CD4-positive, alpha-beta T cell treated with Interferon alpha-2 for 1 hour (primary cell): ENCODE data around the gene FMO1.
"Not testable (repeated sequence)": the region's sequence is repeated elsewhere in the genome, so short reads cannot be mapped to it uniquely, and the experiment has no call there.

ENCODE experiments used
- DNase-seq, 2 donors: peaks; one replicate each; pipeline ENCODE4 v3.0.0-alpha.2; 2020 to 2022

Gene FMO1

DNA sequence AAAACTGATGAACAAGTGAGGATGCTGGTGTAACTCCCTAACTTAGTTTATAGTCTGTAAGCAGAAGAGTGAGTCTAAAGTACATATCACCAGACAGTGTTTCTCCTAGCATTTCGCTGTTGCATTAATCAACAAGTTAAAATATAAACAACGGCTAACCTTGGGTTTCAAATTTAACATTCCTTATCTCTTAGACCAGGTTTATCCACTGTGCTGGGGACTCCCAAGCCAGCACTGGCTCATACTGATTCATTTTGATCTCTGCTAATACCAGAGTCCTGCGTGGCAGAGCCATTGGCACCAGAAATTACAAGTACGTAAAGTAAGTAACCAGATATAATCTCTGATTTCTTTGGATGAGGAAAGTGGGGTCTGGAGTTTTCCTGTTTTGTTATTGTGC, at the start of gene FMO1:
FMO1 (plus strand) TSS at position 193 of the 400 bp plus-strand sequence. CDS start 9,594 bp downstream, outside the sequence.
- DNase-seq: no peak

GRCh38 chr1:171204296-171204695, 44.0 kb upstream of the FMO1 start:
- no peak for DNase-seq

DNA sequence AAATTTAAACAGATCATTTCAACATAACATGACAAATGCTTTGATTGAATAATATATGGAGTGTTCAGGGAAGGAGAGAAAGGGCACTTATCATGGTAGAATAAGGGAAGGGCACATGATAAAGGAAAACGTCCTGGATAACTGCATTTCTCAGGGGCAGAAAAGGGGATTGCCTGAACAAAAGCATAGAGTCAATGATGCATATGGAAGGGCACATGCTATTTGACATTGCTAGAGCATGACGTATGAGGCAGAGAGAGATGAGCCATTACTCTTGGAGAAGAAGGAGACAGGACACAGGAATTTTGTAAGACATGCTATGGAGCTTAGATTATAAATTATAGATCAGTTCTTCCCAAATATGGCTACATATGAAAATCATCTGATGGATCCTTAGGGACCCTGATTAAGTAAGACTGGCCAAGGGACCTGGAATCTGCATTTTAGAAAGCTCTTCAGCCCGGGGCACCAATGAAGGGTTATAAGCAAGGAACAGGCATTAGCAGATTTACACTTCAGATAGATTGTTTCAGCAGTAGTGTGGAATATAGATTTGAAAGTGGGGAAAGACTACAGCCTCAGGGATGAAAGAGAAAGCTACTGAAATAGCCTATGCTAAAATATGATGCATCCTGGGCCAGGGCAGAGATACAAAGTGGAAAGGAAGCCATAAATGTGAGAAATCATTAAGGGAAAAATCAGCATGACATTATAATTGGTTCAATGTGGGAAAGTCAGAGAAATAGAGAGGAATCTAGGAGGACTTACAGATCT, 41.9 kb upstream of the FMO1 start:
- no peak for DNase-seq

DNA sequence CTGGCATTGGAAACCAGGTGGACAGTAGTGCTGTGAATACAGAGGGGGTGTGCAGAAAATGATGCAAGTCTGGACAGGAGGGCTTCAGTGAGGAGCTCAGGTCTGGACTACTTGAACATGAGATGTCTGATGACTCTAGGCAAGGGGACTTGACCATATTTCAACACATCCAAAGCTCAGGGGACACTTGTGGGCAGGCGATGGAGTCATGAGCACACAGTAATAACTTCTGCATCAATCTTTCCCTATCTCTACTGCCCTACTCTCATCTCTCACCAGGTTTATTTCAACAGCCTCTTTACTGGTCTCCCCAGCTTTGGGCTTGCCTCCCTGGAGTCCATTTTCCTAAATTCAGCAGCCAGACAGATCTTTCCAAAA, 41.3 kb upstream of the FMO1 start:
- DNase-seq: no peak

- DNase-seq: no peak
These were observed 40.9 kb upstream of the FMO1 start for GRCh38 chr1:171207377-171207776.

GRCh38 chr1:171210355-171210754, 37.9 kb upstream of the FMO1 start:
- DNase-seq: no peak

- DNase-seq: peak in 1 of 2 donors; percentile 9
These were observed 35.5 kb upstream of the FMO1 start for GRCh38 chr1:171212607-171213351.

GRCh38 chr1:171213559-171214454, 34.5 kb upstream of the FMO1 start:
- DNase-seq: no peak

DNA sequence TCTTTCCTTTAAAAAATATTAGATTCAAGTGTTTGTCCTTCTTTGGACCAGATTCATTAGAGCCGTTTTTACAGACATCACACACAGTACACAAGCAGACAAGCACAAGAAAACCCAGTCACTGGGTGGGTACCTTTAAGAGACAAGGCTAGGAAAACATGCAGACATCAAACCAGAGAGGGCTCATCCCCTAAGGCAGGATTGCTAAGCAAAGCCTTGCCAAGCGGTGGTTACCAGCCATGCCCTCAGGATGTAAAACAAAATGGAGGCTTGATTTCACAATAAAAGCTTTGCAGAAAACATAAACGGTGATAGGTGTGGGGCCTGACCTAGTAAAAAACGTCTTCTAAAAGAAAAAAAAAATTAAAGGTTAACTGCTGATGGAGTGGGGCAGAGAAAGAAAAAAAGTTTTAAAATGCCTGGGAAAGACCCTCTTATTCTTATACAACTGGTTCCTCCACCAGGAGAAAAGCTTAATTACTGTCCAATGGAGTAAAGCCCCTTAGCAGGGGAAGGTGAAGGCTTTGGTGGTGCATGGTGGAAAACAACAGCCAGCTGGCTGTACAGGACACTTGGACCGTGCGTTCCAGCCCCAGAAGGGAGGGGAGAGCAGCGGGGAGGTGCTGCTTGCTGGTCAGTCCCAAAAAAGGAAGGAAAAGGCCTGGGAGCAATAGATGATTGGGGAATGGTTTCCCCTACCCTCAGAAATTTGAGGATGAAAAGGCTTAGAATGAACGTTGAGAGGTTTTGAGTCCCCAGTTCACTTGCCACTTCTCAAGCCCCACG, 30.4 kb upstream of the FMO1 start:
- no peak for DNase-seq

DNA sequence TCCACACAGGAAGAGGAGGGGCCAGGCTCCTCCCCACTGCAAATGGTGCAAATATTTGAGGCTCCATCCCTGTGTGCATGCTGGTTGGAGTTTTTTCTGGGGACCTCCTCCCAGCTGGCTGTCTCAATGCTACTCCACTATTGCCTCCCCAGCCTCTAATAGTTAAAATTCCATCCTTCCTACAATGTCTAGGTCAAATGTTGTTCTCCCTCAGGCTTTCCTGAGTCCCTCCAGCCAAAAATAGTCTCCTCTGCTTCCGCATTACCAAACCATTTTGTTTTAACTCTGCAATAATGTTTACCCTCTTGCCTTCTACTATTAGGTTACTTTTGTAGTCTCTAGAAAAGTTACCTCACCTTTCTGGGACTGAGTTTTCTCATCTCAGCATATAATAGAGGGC, 29.6 kb upstream of the FMO1 start:
- no peak for DNase-seq

- DNase-seq: no peak
These were observed 28.8 kb upstream of the FMO1 start for GRCh38 chr1:171219346-171220080.

GRCh38 chr1:171220081-171220420, 28.2 kb upstream of the FMO1 start:
- no peak for DNase-seq

- no peak for DNase-seq
These were observed 27.7 kb upstream of the FMO1 start for GRCh38 chr1:171220581-171221054.

DNA sequence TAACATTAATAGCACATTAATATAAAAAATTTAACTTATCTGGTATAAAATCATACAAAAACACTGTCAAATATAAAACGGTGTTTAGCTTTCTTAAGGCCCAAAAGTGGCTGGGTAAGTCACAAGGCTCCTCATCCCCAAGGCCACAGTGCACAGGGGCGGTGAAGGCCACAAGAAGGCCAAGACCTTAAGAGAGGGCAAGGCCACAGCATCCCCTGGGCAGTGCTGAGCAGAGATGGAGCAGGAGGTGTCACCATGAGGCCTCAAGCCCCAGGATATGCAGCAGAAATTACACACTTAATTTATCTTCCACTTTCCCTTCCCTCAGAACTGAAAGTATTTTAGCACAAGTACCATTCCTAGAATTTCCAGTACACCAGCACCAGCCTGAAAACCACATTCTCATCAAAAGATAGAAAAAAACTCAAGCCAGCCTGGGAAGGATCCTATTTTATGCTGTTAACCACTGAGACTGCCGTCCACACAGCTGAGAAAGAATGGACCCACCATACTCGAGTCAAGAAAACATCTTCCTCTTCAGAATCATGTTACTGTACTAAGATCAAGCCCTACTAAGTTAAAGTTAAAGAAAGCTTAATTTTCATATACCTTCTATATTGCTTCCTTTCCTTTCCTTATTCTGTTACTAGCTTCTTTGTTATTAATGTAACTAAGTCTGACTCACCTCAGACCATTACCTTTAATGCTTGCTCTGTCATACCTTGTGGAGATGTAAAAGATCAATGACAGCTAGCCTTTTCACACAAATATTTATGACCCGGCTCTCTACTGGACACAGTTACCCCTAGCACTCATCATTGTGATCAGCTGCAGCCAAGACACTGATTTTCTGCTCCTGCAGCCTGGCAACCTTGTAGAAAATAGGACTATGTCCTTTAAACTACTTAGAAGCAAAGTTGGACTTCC, 26.4 kb upstream of the FMO1 start:
- no peak for DNase-seq

DNA sequence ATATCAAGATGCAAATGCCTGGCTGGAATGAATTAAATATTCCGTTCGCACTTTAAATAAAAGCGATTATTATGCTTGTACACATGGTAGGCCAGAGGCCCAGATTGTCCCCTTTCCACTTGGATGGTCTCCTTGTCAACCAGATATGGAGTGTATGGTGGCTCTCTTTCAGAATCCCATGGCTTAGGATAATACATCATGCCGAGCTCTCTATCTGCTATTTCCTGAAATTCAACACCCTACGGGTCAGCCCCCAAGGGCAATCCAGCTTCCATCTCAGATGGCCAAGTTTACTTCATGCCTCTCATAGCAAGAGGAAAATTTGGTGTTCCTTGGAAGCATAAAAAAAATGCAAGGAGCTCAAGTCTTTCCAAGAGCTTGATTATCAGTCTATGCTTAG, 25.4 kb upstream of the FMO1 start:
- no peak for DNase-seq

GRCh38 chr1:171224257-171224656, 24.0 kb upstream of the FMO1 start:
- DNase-seq: not testable (repeated sequence)

GRCh38 chr1:171226747-171227370, 21.4 kb upstream of the FMO1 start:
- DNase-seq: peak; percentile 1 to 13

- DNase-seq: no peak
These were observed 17.0 kb upstream of the FMO1 start for GRCh38 chr1:171231326-171231725.

- DNase-seq: no peak
These were observed 15.1 kb upstream of the FMO1 start for GRCh38 chr1:171233183-171233582.

GRCh38 chr1:171236231-171236630, 12.1 kb upstream of the FMO1 start:
- DNase-seq: not testable (repeated sequence)
